ENCODE measurements around the gene GAGE12F. TPM values are rescaled to one million over a fixed set of nuclear protein-coding genes. Genes with fewer than 3 reads are reported as not detected.

The GAGE12F gene
- total RNA-seq, result not detected in 2 replicates

GRCh38 chrX:49560542-49560941 is at the start of gene GAGE12F:
GAGE12F (plus strand) TSS chrX:49560842; CDS start chrX:49561997, 1,155 bp downstream.

GRCh38 chrX:49531877-49532276 is 28.8 kb upstream of the GAGE12F start, which contains the start of gene GAGE12C:
GAGE12C (plus strand) TSS chrX:49532177; CDS start chrX:49533332, 1,155 bp downstream.

GRCh38 chrX:49541433-49541832 is 19.2 kb upstream of the GAGE12F start, which contains the start of gene GAGE12D:
GAGE12D (plus strand) TSS chrX:49541733; CDS start chrX:49542888, 1,155 bp downstream.

GRCh38 chrX:49550989-49551388 is 9.7 kb upstream of the GAGE12F start, which contains the start of gene GAGE12E:
GAGE12E (plus strand) TSS chrX:49551289; CDS start chrX:49552444, 1,155 bp downstream.

GRCh38 chrX:49570100-49570499 is 9.5 kb downstream of the GAGE12F start, which contains the start of gene GAGE12G:
GAGE12G (plus strand) TSS chrX:49570400; CDS start chrX:49571555, 1,155 bp downstream.

GRCh38 chrX:49579649-49580048 is 19.0 kb downstream of the GAGE12F start, which contains the start of gene GAGE12H:
GAGE12H (plus strand) TSS chrX:49579949; CDS start chrX:49581104, 1,155 bp downstream.

GRCh38 chrX:49589196-49589595 is 28.6 kb downstream of the GAGE12F start, which contains the start of gene GAGE2A:
GAGE2A (plus strand) TSS chrX:49589496; CDS start chrX:49590651, 1,155 bp downstream.

GRCh38 chrX:49598720-49599119 is 38.1 kb downstream of the GAGE12F start, which contains the start of gene GAGE1:
GAGE1 (plus strand) TSS chrX:49599020; CDS start chrX:49600175, 1,155 bp downstream.

Other genes starting within 250 kb of the GAGE12F start
- gene GAGE12J, start 238.8 kb upstream of the GAGE12F start, total RNA-seq, result not detected in 2 replicates
- not detected in 2 replicates for gene GAGE13, start 229.3 kb upstream of the GAGE12F start, total RNA-seq
- gene GAGE12C, start 28.7 kb upstream of the GAGE12F start, total RNA-seq, result not detected in 2 replicates
- not detected in 2 replicates for gene GAGE12D, start 19.1 kb upstream of the GAGE12F start, total RNA-seq
- not detected in 2 replicates for gene GAGE12E, start 9.6 kb upstream of the GAGE12F start, total RNA-seq
- gene GAGE12G, start 9.6 kb downstream of the GAGE12F start, total RNA-seq, result not detected in 2 replicates
- gene GAGE12H, start 19.1 kb downstream of the GAGE12F start, total RNA-seq, result not detected in 2 replicates
- not detected in 2 replicates for gene GAGE2A, start 28.7 kb downstream of the GAGE12F start, total RNA-seq
- not detected in 2 replicates for gene GAGE1, start 38.2 kb downstream of the GAGE12F start, total RNA-seq
- not detected in 2 replicates for gene PAGE1, start 135.1 kb downstream of the GAGE12F start, total RNA-seq